Measurements from ENCODE around the gene ATP10D.

The ATP10D gene

GRCh38 chr4:47490550-47490949, 5.5 kb downstream of the ATP10D start:
- no peak overlapping the region for H3K9ac ChIP-seq (ENCODE audit: low read depth, low read length)
- H3K4me3 ChIP-seq (ENCODE audit: low read depth, low read length): no peak overlapping the region
- peaks cover 6% of the 10 kb centered on the region for H3K27me3 ChIP-seq (ENCODE audit: control insufficient read depth, insufficient read depth, low read length)
- no peaks in the 10 kb centered on the region for H3K9me3 ChIP-seq (ENCODE audit: control insufficient read depth, insufficient read depth, low read length)
- H3K4me1 ChIP-seq (ENCODE audit: control insufficient read depth, insufficient read depth, low read length): no peaks in the 10 kb centered on the region
- no peaks in the 10 kb centered on the region for H3K36me3 ChIP-seq (ENCODE audit: control insufficient read depth, insufficient read depth, low read length)

GRCh38 chr4:47493238-47494123, 8.4 kb downstream of the ATP10D start:
- H3K4me1 ChIP-seq (ENCODE audit: control insufficient read depth, insufficient read depth, low read length): no peaks in the 10 kb centered on the region
- no peaks in the 10 kb centered on the region for H3K36me3 ChIP-seq (ENCODE audit: control insufficient read depth, insufficient read depth, low read length)
- H3K4me3 ChIP-seq (ENCODE audit: low read depth, low read length): no peak overlapping the region
- no peak overlapping the region for H3K9ac ChIP-seq (ENCODE audit: low read depth, low read length)
- H3K9me3 ChIP-seq (ENCODE audit: control insufficient read depth, insufficient read depth, low read length): no peaks in the 10 kb centered on the region
- no peaks in the 10 kb centered on the region for H3K27me3 ChIP-seq (ENCODE audit: control insufficient read depth, insufficient read depth, low read length)

- no peaks in the 10 kb centered on the region for H3K4me1 ChIP-seq (ENCODE audit: control insufficient read depth, insufficient read depth, low read length)
- no peak overlapping the region for H3K9ac ChIP-seq (ENCODE audit: low read depth, low read length)
- H3K9me3 ChIP-seq (ENCODE audit: control insufficient read depth, insufficient read depth, low read length): no peaks in the 10 kb centered on the region
- H3K36me3 ChIP-seq (ENCODE audit: control insufficient read depth, insufficient read depth, low read length): no peaks in the 10 kb centered on the region
- H3K27me3 ChIP-seq (ENCODE audit: control insufficient read depth, insufficient read depth, low read length): no peaks in the 10 kb centered on the region
- no peak overlapping the region for H3K4me3 ChIP-seq (ENCODE audit: low read depth, low read length)
Observed at GRCh38 chr4:47494124-47494430, 9.0 kb downstream of the ATP10D start.

GRCh38 chr4:47498899-47499298, 13.8 kb downstream of the ATP10D start:
- no peaks in the 10 kb centered on the region for H3K36me3 ChIP-seq (ENCODE audit: control insufficient read depth, insufficient read depth, low read length)
- H3K27me3 ChIP-seq (ENCODE audit: control insufficient read depth, insufficient read depth, low read length): no peaks in the 10 kb centered on the region
- no peak overlapping the region for H3K4me3 ChIP-seq (ENCODE audit: low read depth, low read length)
- no peaks in the 10 kb centered on the region for H3K9me3 ChIP-seq (ENCODE audit: control insufficient read depth, insufficient read depth, low read length)
- no peaks in the 10 kb centered on the region for H3K4me1 ChIP-seq (ENCODE audit: control insufficient read depth, insufficient read depth, low read length)
- no peak overlapping the region for H3K9ac ChIP-seq (ENCODE audit: low read depth, low read length)

GRCh38 chr4:47499700-47500099, 14.6 kb downstream of the ATP10D start:
- no peaks in the 10 kb centered on the region for H3K36me3 ChIP-seq (ENCODE audit: control insufficient read depth, insufficient read depth, low read length)
- no peaks in the 10 kb centered on the region for H3K27me3 ChIP-seq (ENCODE audit: control insufficient read depth, insufficient read depth, low read length)
- H3K9ac ChIP-seq (ENCODE audit: low read depth, low read length): no peak overlapping the region
- no peaks in the 10 kb centered on the region for H3K9me3 ChIP-seq (ENCODE audit: control insufficient read depth, insufficient read depth, low read length)
- no peak overlapping the region for H3K4me3 ChIP-seq (ENCODE audit: low read depth, low read length)
- no peaks in the 10 kb centered on the region for H3K4me1 ChIP-seq (ENCODE audit: control insufficient read depth, insufficient read depth, low read length)

- Histone ChIP-seq H3K36me3 (ENCODE audit: control insufficient read depth, insufficient read depth, low read length) (no peaks in the 10 kb centered on the region), H3K27me3 (ENCODE audit: control insufficient read depth, insufficient read depth, low read length) (no peaks in the 10 kb centered on the region), H3K4me1 (ENCODE audit: control insufficient read depth, insufficient read depth, low read length) (no peaks in the 10 kb centered on the region), H3K9ac (ENCODE audit: low read depth, low read length) (no peak overlapping the region), H3K9me3 (ENCODE audit: control insufficient read depth, insufficient read depth, low read length) (no peaks in the 10 kb centered on the region), H3K4me3 (ENCODE audit: low read depth, low read length) (no peak overlapping the region)
Observed at GRCh38 chr4:47500776-47501175, 15.7 kb downstream of the ATP10D start.

GRCh38 chr4:47505147-47505546, 20.1 kb downstream of the ATP10D start:
- Histone ChIP-seq H3K9ac (ENCODE audit: low read depth, low read length) (no peak overlapping the region), H3K9me3 (ENCODE audit: control insufficient read depth, insufficient read depth, low read length) (no peaks in the 10 kb centered on the region), H3K36me3 (ENCODE audit: control insufficient read depth, insufficient read depth, low read length) (no peaks in the 10 kb centered on the region), H3K4me3 (ENCODE audit: low read depth, low read length) (no peak overlapping the region), H3K27me3 (ENCODE audit: control insufficient read depth, insufficient read depth, low read length) (no peaks in the 10 kb centered on the region), H3K4me1 (ENCODE audit: control insufficient read depth, insufficient read depth, low read length) (peaks cover 6% of the 10 kb centered on the region)

- Histone ChIP-seq H3K4me3 (ENCODE audit: low read depth, low read length) (no peak overlapping the region), H3K4me1 (ENCODE audit: control insufficient read depth, insufficient read depth, low read length) (peaks cover 8% of the 10 kb centered on the region), H3K36me3 (ENCODE audit: control insufficient read depth, insufficient read depth, low read length) (no peaks in the 10 kb centered on the region), H3K9me3 (ENCODE audit: control insufficient read depth, insufficient read depth, low read length) (no peaks in the 10 kb centered on the region), H3K27me3 (ENCODE audit: control insufficient read depth, insufficient read depth, low read length) (no peaks in the 10 kb centered on the region), H3K9ac (ENCODE audit: low read depth, low read length) (no peak overlapping the region)
Observed at GRCh38 chr4:47505666-47506065, 20.6 kb downstream of the ATP10D start.

- Histone ChIP-seq H3K27me3 (ENCODE audit: control insufficient read depth, insufficient read depth, low read length) (no peaks in the 10 kb centered on the region), H3K4me1 (ENCODE audit: control insufficient read depth, insufficient read depth, low read length) (peaks cover 8% of the 10 kb centered on the region), H3K9me3 (ENCODE audit: control insufficient read depth, insufficient read depth, low read length) (no peaks in the 10 kb centered on the region), H3K4me3 (ENCODE audit: low read depth, low read length) (no peak overlapping the region), H3K36me3 (ENCODE audit: control insufficient read depth, insufficient read depth, low read length) (no peaks in the 10 kb centered on the region), H3K9ac (ENCODE audit: low read depth, low read length) (no peak overlapping the region)
Observed at GRCh38 chr4:47510506-47511143, 25.6 kb downstream of the ATP10D start.

GRCh38 chr4:47513461-47513860, 28.4 kb downstream of the ATP10D start:
- Histone ChIP-seq H3K4me1 (ENCODE audit: control insufficient read depth, insufficient read depth, low read length) (peaks cover 8% of the 10 kb centered on the region), H3K9ac (ENCODE audit: low read depth, low read length) (no peak overlapping the region)

GRCh38 chr4:47519239-47519883, 34.3 kb downstream of the ATP10D start:
- Histone ChIP-seq H3K36me3 (ENCODE audit: control insufficient read depth, insufficient read depth, low read length) (no peaks in the 10 kb centered on the region), H3K9me3 (ENCODE audit: control insufficient read depth, insufficient read depth, low read length) (no peaks in the 10 kb centered on the region), H3K9ac (ENCODE audit: low read depth, low read length) (no peak overlapping the region), H3K4me3 (ENCODE audit: low read depth, low read length) (no peak overlapping the region), H3K4me1 (ENCODE audit: control insufficient read depth, insufficient read depth, low read length) (no peaks in the 10 kb centered on the region), H3K27me3 (ENCODE audit: control insufficient read depth, insufficient read depth, low read length) (no peaks in the 10 kb centered on the region)

More at GRCh38 chr4:47513461-47513860, 28.4 kb downstream of the ATP10D start:
- Histone ChIP-seq H3K27me3 (ENCODE audit: control insufficient read depth, insufficient read depth, low read length) (no peaks in the 10 kb centered on the region), H3K36me3 (ENCODE audit: control insufficient read depth, insufficient read depth, low read length) (no peaks in the 10 kb centered on the region), H3K4me3 (ENCODE audit: low read depth, low read length) (no peak overlapping the region), H3K9me3 (ENCODE audit: control insufficient read depth, insufficient read depth, low read length) (no peaks in the 10 kb centered on the region)

Data from iPS-15b (cell line).